ENCODE results near the gene PADI6. TPM values are rescaled to one million over a fixed set of nuclear protein-coding genes. Genes with fewer than 3 reads are reported as not detected.

PADI6 gene
- total and polyA plus RNA-seq, 9 of the 15 experiments (the other 6 are each of a cell fraction or from before 2014, with no cell fraction given) = not detected

GRCh38 chr1:17439250-17440073 lies 67.5 kb downstream of the PADI6 start, which contains the start of gene RCC2 (continued):
- TF ChIP-seq ZNF280A (IDR thresholded peaks at IDR 0.05; ENCODE audit: low read depth, partially characterized antibody) (no peak), KDM1A (IDR thresholded peaks at IDR 0.05) (no peak), ZNF311 (CRISPR knock-in tag; IDR thresholded peaks at IDR 0.05) (no peak), AFF1 (IDR thresholded peaks at IDR 0.05; ENCODE audit: low read depth in 1 of 2, partially characterized antibody in 2 of 2) (peak in 1 of 2 experiments; percentile 45), SMAD2 (IDR thresholded peaks at IDR 0.05; ENCODE audit: low read depth, low read length) (no peak), RHOXF2B (CRISPR knock-in tag; conservative IDR thresholded peaks at IDR 0.05) (no peak), MEF2A (IDR thresholded peaks at IDR 0.05; ENCODE audit: control insufficient read depth, low read depth, low read length) (no peak), ARID2 (IDR thresholded peaks at IDR 0.05) (no peak), JUNB (CRISPR knock-in tag; conservative IDR thresholded peaks at IDR 0.05) (no peak), E2F8 (IDR thresholded peaks at IDR 0.05; ENCODE audit: low read depth, partially characterized antibody) (no peak), THAP12 (CRISPR knock-in tag; IDR thresholded peaks at IDR 0.05) (no peak), CHCHD3 (CRISPR knock-in tag; IDR thresholded peaks at IDR 0.05) (0 out of 2 replicates have a peak, but pooled peaks have one; percentile 42), E4F1 (CRISPR knock-in tag; IDR thresholded peaks at IDR 0.05; ENCODE audit: borderline replicate concordance) (no peak)
